WTC11 (cell line): ENCODE results near the gene FN3K. TPM values are rescaled to one million over a fixed set of nuclear protein-coding genes. Genes with fewer than 3 reads are reported as not detected.

ENCODE experiments used
- E2F5 ChIP-seq: sonication (generic); formaldehyde crosslinking; IDR thresholded peaks from 2 replicates; pipeline ENCODE4 v1.8.1; 2022; ENCODE audit warnings: mild to moderate bottlenecking, moderate library complexity, missing genetic modification reagents
- FOXP4 ChIP-seq: sonication (generic); formaldehyde crosslinking; IDR thresholded peaks from 2 replicates; pipeline ENCODE4 v1.8.0; 2022; ENCODE audit warnings: mild to moderate bottlenecking, missing genetic modification reagents
- OVOL2 ChIP-seq: fragments of 250-450 bp; sonication (Bioruptor Pico); IDR thresholded peaks from 2 replicates; pipeline ENCODE4 v1.9.0; 2021; ENCODE audit warnings: mild to moderate bottlenecking, borderline replicate concordance
- ZNF121 ChIP-seq: sonication (generic); formaldehyde crosslinking; IDR thresholded peaks from 2 replicates; pipeline ENCODE4 v1.8.0; 2023; ENCODE audit warnings: missing genetic modification reagents
- ZNF232 ChIP-seq: sonication (generic); formaldehyde crosslinking; IDR thresholded peaks from 2 replicates; pipeline ENCODE4 v1.8.0; 2022; ENCODE audit warnings: mild to moderate bottlenecking, missing genetic modification reagents
- ZNF416 ChIP-seq: fragments of 250-450 bp; sonication (Bioruptor Pico); IDR thresholded peaks from 2 replicates; pipeline ENCODE4 v1.9.0; 2021; ENCODE audit warnings: mild to moderate bottlenecking, inconsistent platforms
- ZNF423 ChIP-seq: fragments of 250-450 bp; sonication (Bioruptor Pico); IDR thresholded peaks from 2 replicates; pipeline ENCODE4 v2.1.2; 2022; ENCODE audit warnings: mild to moderate bottlenecking, moderate library complexity
- ZNF425 ChIP-seq: fragments of 250-450 bp; sonication (Bioruptor Pico); conservative IDR thresholded peaks from 2 replicates; pipeline ENCODE4 v1.9.0; 2021; ENCODE audit warnings: mild to moderate bottlenecking
- total RNA-seq: library from RNA; stranded (reverse); gene quantifications from 3 replicates; pipeline ENCODE4 v1.2.3, GENCODE V29; 2021
- TF ChIP-seq, protein P1 (sequence below): fragments of 250-450 bp; sonication (Bioruptor Pico); IDR thresholded peaks from 2 replicates; pipeline ENCODE4 v1.9.0; 2021; ENCODE audit warnings: mild to moderate bottlenecking
- TF ChIP-seq, protein P2 (sequence below): sonication (generic); formaldehyde crosslinking; conservative IDR thresholded peaks from 2 replicates; pipeline ENCODE4 v1.8.1; 2023; ENCODE audit warnings: mild to moderate bottlenecking, low read depth, missing genetic modification reagents, moderate library complexity
- TF ChIP-seq, protein P3 (sequence below): sonication (generic); formaldehyde crosslinking; IDR thresholded peaks from 2 replicates; pipeline ENCODE4 v1.8.1; 2022; ENCODE audit warnings: low read depth, mild to moderate bottlenecking, moderate library complexity, missing genetic modification reagents, borderline replicate concordance
- TF ChIP-seq, protein P4 (sequence below): sonication (generic); formaldehyde crosslinking; IDR thresholded peaks from 2 replicates; pipeline ENCODE4 v1.8.1; 2022; ENCODE audit warnings: low read depth, missing genetic modification reagents, borderline replicate concordance

The FN3K gene
- total RNA-seq, 1 experiment from 2014 or later: 19.3 TPM

- TF ChIP-seq, protein P1, sequence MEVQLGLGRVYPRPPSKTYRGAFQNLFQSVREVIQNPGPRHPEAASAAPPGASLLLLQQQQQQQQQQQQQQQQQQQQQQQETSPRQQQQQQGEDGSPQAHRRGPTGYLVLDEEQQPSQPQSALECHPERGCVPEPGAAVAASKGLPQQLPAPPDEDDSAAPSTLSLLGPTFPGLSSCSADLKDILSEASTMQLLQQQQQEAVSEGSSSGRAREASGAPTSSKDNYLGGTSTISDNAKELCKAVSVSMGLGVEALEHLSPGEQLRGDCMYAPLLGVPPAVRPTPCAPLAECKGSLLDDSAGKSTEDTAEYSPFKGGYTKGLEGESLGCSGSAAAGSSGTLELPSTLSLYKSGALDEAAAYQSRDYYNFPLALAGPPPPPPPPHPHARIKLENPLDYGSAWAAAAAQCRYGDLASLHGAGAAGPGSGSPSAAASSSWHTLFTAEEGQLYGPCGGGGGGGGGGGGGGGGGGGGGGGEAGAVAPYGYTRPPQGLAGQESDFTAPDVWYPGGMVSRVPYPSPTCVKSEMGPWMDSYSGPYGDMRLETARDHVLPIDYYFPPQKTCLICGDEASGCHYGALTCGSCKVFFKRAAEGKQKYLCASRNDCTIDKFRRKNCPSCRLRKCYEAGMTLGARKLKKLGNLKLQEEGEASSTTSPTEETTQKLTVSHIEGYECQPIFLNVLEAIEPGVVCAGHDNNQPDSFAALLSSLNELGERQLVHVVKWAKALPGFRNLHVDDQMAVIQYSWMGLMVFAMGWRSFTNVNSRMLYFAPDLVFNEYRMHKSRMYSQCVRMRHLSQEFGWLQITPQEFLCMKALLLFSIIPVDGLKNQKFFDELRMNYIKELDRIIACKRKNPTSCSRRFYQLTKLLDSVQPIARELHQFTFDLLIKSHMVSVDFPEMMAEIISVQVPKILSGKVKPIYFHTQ (CRISPR knock-in tag): no peak
- TF ChIP-seq ZNF232 (CRISPR knock-in tag): no peak
- TF ChIP-seq E2F5 (CRISPR knock-in tag): peak; percentile 61; the same call in 1 of the 2 replicates
- no peak for TF ChIP-seq FOXP4 (CRISPR knock-in tag)
- TF ChIP-seq, protein P2, sequence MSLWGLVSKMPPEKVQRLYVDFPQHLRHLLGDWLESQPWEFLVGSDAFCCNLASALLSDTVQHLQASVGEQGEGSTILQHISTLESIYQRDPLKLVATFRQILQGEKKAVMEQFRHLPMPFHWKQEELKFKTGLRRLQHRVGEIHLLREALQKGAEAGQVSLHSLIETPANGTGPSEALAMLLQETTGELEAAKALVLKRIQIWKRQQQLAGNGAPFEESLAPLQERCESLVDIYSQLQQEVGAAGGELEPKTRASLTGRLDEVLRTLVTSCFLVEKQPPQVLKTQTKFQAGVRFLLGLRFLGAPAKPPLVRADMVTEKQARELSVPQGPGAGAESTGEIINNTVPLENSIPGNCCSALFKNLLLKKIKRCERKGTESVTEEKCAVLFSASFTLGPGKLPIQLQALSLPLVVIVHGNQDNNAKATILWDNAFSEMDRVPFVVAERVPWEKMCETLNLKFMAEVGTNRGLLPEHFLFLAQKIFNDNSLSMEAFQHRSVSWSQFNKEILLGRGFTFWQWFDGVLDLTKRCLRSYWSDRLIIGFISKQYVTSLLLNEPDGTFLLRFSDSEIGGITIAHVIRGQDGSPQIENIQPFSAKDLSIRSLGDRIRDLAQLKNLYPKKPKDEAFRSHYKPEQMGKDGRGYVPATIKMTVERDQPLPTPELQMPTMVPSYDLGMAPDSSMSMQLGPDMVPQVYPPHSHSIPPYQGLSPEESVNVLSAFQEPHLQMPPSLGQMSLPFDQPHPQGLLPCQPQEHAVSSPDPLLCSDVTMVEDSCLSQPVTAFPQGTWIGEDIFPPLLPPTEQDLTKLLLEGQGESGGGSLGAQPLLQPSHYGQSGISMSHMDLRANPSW (CRISPR knock-in tag): no peak
- TF ChIP-seq OVOL2 (CRISPR knock-in tag): no peak
- TF ChIP-seq, protein P3, sequence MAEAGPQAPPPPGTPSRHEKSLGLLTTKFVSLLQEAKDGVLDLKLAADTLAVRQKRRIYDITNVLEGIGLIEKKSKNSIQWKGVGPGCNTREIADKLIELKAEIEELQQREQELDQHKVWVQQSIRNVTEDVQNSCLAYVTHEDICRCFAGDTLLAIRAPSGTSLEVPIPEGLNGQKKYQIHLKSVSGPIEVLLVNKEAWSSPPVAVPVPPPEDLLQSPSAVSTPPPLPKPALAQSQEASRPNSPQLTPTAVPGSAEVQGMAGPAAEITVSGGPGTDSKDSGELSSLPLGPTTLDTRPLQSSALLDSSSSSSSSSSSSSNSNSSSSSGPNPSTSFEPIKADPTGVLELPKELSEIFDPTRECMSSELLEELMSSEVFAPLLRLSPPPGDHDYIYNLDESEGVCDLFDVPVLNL (CRISPR knock-in tag): peak; percentile 72; the same call in 1 of the 2 replicates
- TF ChIP-seq ZNF121 (CRISPR knock-in tag): no peak
- no peak for TF ChIP-seq ZNF423 (CRISPR knock-in tag)
- no peak for TF ChIP-seq ZNF425 (CRISPR knock-in tag)
- TF ChIP-seq, protein P4, sequence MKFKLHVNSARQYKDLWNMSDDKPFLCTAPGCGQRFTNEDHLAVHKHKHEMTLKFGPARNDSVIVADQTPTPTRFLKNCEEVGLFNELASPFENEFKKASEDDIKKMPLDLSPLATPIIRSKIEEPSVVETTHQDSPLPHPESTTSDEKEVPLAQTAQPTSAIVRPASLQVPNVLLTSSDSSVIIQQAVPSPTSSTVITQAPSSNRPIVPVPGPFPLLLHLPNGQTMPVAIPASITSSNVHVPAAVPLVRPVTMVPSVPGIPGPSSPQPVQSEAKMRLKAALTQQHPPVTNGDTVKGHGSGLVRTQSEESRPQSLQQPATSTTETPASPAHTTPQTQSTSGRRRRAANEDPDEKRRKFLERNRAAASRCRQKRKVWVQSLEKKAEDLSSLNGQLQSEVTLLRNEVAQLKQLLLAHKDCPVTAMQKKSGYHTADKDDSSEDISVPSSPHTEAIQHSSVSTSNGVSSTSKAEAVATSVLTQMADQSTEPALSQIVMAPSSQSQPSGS (CRISPR knock-in tag): no peak
- TF ChIP-seq ZNF416 (CRISPR knock-in tag): no peak
These were observed 19.0 kb upstream of the FN3K start, which contains the start of gene FN3KRP (continued) for GRCh38 chr17:82716203-82717010.
